Liver (tissue), 3 donors: ENCODE data around the gene SKAP1.

Source experiments
- EGR1 ChIP-seq, 2 donors: IDR thresholded peaks; 2 replicates each; pipeline ENCODE4 v1.6.1; 2016 to 2018; ENCODE audit warnings: antibody characterized with exemption in 2 of 2, low read depth in 2 of 2
- JUND ChIP-seq, 2 donors: IDR thresholded peaks; 2 replicates each; pipeline ENCODE4 v1.6.1; 2016; ENCODE audit warnings: antibody characterized with exemption in 2 of 2
- NR2F2 ChIP-seq: IDR thresholded peaks from 2 replicates; pipeline ENCODE4 v1.6.1; 2016; ENCODE audit warnings: antibody characterized with exemption
- RAD21 ChIP-seq, 2 donors: IDR thresholded peaks; 2 replicates each; pipeline ENCODE4 v1.6.1; 2016; ENCODE audit warnings: antibody characterized with exemption in 2 of 2, mild to moderate bottlenecking in 2 of 2
- YY1 ChIP-seq: IDR thresholded peaks from 2 replicates; pipeline ENCODE4 v1.6.1; 2016; ENCODE audit warnings: antibody characterized with exemption, mild to moderate bottlenecking
- TF ChIP-seq, protein P1 (sequence below): fragments of 150-350 bp; IDR thresholded peaks from 2 replicates; pipeline ENCODE4 v1.5.1; 2017; ENCODE audit warnings: improper control_type of control experiment, low read depth, low read length; ENCODE audit not compliant: missing input control
- donor health status: healthy.
- donor health status: healthy.

DNA sequence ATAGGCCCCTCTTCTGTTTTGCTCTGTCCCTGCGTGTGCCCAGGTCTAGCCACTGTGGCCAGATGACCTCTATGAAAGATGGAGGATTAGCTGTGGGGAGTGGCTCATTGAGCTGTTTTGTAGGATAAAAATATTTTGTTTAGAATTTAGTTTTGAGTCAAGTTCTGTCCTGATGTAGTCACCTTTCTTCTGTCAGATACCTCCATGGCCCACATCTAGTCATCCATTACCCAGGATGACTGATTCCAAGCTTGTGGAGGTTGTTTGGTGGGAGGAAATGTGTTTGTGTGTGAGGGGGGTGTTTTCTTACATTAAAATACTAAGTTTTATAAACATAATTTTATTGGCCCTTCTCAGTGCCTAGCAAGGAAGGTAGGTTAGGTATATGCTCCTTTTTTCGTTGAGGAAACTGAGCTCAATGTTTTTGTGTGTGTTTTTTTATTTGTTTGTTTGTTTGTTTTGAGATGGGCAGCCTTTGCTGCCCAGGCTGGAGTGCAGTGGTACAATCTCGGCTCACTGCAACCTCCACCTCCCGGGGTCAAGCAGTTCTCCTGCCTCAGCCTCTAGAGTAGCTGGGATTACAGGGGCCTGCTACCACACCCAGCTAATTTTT lies 306.1 kb downstream of the SKAP1 start:
- TF ChIP-seq YY1 (no peak), JUND (IDR thresholded peaks at IDR 0.05) (no peak), EGR1 (IDR thresholded peaks at IDR 0.05; ENCODE audit: low read depth in 2 of 2) (no peak), NR2F2 (no peak), RAD21 (IDR thresholded peaks at IDR 0.05) (no peak)
- TF ChIP-seq, protein P1, sequence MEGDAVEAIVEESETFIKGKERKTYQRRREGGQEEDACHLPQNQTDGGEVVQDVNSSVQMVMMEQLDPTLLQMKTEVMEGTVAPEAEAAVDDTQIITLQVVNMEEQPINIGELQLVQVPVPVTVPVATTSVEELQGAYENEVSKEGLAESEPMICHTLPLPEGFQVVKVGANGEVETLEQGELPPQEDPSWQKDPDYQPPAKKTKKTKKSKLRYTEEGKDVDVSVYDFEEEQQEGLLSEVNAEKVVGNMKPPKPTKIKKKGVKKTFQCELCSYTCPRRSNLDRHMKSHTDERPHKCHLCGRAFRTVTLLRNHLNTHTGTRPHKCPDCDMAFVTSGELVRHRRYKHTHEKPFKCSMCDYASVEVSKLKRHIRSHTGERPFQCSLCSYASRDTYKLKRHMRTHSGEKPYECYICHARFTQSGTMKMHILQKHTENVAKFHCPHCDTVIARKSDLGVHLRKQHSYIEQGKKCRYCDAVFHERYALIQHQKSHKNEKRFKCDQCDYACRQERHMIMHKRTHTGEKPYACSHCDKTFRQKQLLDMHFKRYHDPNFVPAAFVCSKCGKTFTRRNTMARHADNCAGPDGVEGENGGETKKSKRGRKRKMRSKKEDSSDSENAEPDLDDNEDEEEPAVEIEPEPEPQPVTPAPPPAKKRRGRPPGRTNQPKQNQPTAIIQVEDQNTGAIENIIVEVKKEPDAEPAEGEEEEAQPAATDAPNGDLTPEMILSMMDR: no peak
